Measurements from ENCODE around the gene ZP1.

- TF ChIP-seq SIN3A (IDR thresholded peaks at IDR 0.05; ENCODE audit: borderline replicate concordance, low read depth, low read length): no peak
- no peak for TF ChIP-seq CTCF (CRISPR knock-in tag; IDR thresholded peaks at IDR 0.05)
- no peak for TF ChIP-seq TEF (CRISPR knock-in tag; IDR thresholded peaks at IDR 0.05)
These were observed 12.3 kb upstream of the ZP1 start for GRCh38 chr11:60854847-60855725.
